ENCODE data around the gene OLFML1. TPM values are rescaled to one million over a fixed set of nuclear protein-coding genes. Genes with fewer than 3 reads are reported as not detected.

The OLFML1 gene
- total and polyA plus RNA-seq, 4 experiments from 2014 or later = not detected

GRCh38 chr11:7508087-7508486 is 22.8 kb downstream of the OLFML1 start:
- Histone ChIP-seq H3K27ac (ENCODE audit: low read depth, low read length) (no peak overlapping the region), H3K36me3 (ENCODE audit: insufficient read depth, low read length) (no peaks in the 10 kb centered on the region), H3K4me1 (ENCODE audit: insufficient read depth, low read length) (peaks cover 4% of the 10 kb centered on the region), H3K4me3 (ENCODE audit: low read length in 2 of 2) (no peak overlapping the region), H3K9me3 (ENCODE audit: control insufficient read depth in 1 of 2, low read length in 2 of 2) (no peaks in the 10 kb centered on the region), H3K27me3 (ENCODE audit: insufficient read depth, low read length) (no peaks in the 10 kb centered on the region)
- H3K4me1 Mint-ChIP-seq = peaks cover 0 to 15% (median 3%) of the 10 kb centered on the region in 4 donors
- H3K36me3 Mint-ChIP-seq = peaks cover 0 to under 1% of the 10 kb centered on the region in 2 donors
- no peaks in the 10 kb centered on the region for H3K9me3 Mint-ChIP-seq
- peaks cover 0 to 3% of the 10 kb centered on the region in 2 donors for H3K27me3 Mint-ChIP-seq
- H3K27ac Mint-ChIP-seq = no peak overlapping the region
- ChIA-PET CTCF (ENCODE audit: partially characterized antibody) (interaction anchor here (1.3 to 1.4 kb wide), 2 partner anchors 31 to 186 kb away, joined by 3 to 4 read pairs; no protein-coding TSS in a partner anchor), POLR2A (ENCODE audit: partially characterized antibody) (no interaction called here)
- H3K4me3 Mint-ChIP-seq = no peak overlapping the region
- DNase-seq = no peak
- intact Hi-C loops (cut with micrococcal nuclease) = no loop called here

- ChIA-PET CTCF (ENCODE audit: partially characterized antibody) (interaction anchor here (0.8 to 5.9 kb wide), 4 partner anchors 12 to 157 kb away, joined by 3 to 49 read pairs (median 4); no protein-coding TSS in a partner anchor), POLR2A (ENCODE audit: partially characterized antibody) (no interaction called here)
- Mint-ChIP-seq H3K36me3 (peaks cover 0 to 4% of the 10 kb centered on the region in 2 donors), H3K27ac (no peak overlapping the region), H3K4me3 (no peak overlapping the region), H3K9me3 (no peaks in the 10 kb centered on the region), H3K27me3 (peaks cover 0 to 3% of the 10 kb centered on the region in 2 donors), H3K4me1 (peaks cover 4 to 23% (median 10%) of the 10 kb centered on the region in 4 donors)
- Histone ChIP-seq H3K36me3 (ENCODE audit: insufficient read depth, low read length) (no peaks in the 10 kb centered on the region), H3K4me1 (ENCODE audit: insufficient read depth, low read length) (peaks cover 13% of the 10 kb centered on the region), H3K27ac (ENCODE audit: low read depth, low read length) (no peak overlapping the region), H3K4me3 (ENCODE audit: low read length in 2 of 2) (no peak overlapping the region), H3K9me3 (ENCODE audit: control insufficient read depth in 1 of 2, low read length in 2 of 2) (no peaks in the 10 kb centered on the region), H3K27me3 (ENCODE audit: insufficient read depth, low read length) (no peaks in the 10 kb centered on the region)
- intact Hi-C loops (cut with micrococcal nuclease) = loop anchor here (10.0 kb wide), 1 partner anchor 1275 kb away; the partner anchor contains the start of genes CNGA4 and FHIP1B
- DNase-seq = no peak
These were observed 24.7 kb downstream of the OLFML1 start for GRCh38 chr11:7509966-7510365.

- H3K27ac ChIP-seq (ENCODE audit: low read depth, low read length) = no peak overlapping the region
- Mint-ChIP-seq H3K4me3 (no peak overlapping the region), H3K27me3 (peaks cover 0 to 3% of the 10 kb centered on the region in 2 donors), H3K36me3 (peaks cover 0 to 4% of the 10 kb centered on the region in 2 donors), H3K4me1 (peaks cover 9 to 37% (median 20%) of the 10 kb centered on the region in 4 donors), H3K9me3 (no peaks in the 10 kb centered on the region), H3K27ac (no peak overlapping the region)
- CTCF ChIA-PET (ENCODE audit: partially characterized antibody) = interaction anchor here (1.0 to 5.9 kb wide), 9 partner anchors 10 to 181 kb away, joined by 3 to 49 read pairs (median 9); no protein-coding TSS in a partner anchor
- H3K36me3 ChIP-seq (ENCODE audit: insufficient read depth, low read length) = no peaks in the 10 kb centered on the region
- DNase-seq = no peak
- H3K9me3 ChIP-seq (ENCODE audit: control insufficient read depth in 1 of 2, low read length in 2 of 2) = no peaks in the 10 kb centered on the region
- intact Hi-C loops (cut with micrococcal nuclease) = loop anchor here (10.0 kb wide), 1 partner anchor 1277 kb away; the partner anchor contains the start of genes CNGA4 and FHIP1B
- H3K4me1 ChIP-seq (ENCODE audit: insufficient read depth, low read length) = peaks cover 20% of the 10 kb centered on the region
- POLR2A ChIA-PET (ENCODE audit: partially characterized antibody) = no interaction called here
- no peak overlapping the region for H3K4me3 ChIP-seq (ENCODE audit: low read length in 2 of 2)
- H3K27me3 ChIP-seq (ENCODE audit: insufficient read depth, low read length) = no peaks in the 10 kb centered on the region
These were observed 26.1 kb downstream of the OLFML1 start for GRCh38 chr11:7511401-7511800.

- Mint-ChIP-seq H3K27me3 (peaks cover 0 to 2% of the 10 kb centered on the region in 2 donors), H3K27ac (peak overlapping the region; percentile 92 to 98 (median 96)), H3K36me3 (peaks cover 0 to 4% of the 10 kb centered on the region in 2 donors), H3K4me3 (peak overlapping the region; percentile 94 to 97 (median 96)), H3K9me3 (no peaks in the 10 kb centered on the region), H3K4me1 (peaks cover 10 to 50% (median 27%) of the 10 kb centered on the region in 4 donors)
- Histone ChIP-seq H3K36me3 (ENCODE audit: insufficient read depth, low read length) (no peaks in the 10 kb centered on the region), H3K27ac (ENCODE audit: low read depth, low read length) (peak overlapping the region; percentile 84), H3K9me3 (ENCODE audit: control insufficient read depth in 1 of 2, low read length in 2 of 2) (no peaks in the 10 kb centered on the region), H3K4me3 (ENCODE audit: low read length in 2 of 2) (peak overlapping the region in 1 of 2 donors; percentile 93), H3K4me1 (ENCODE audit: insufficient read depth, low read length) (peaks cover 20% of the 10 kb centered on the region), H3K27me3 (ENCODE audit: insufficient read depth, low read length) (no peaks in the 10 kb centered on the region)
- ChIA-PET POLR2A (ENCODE audit: partially characterized antibody) (interaction anchor here (1.0 to 1.2 kb wide), 2 partner anchors 9 to 65 kb away, joined by 3 to 4 read pairs; no protein-coding TSS in a partner anchor), CTCF (ENCODE audit: partially characterized antibody) (interaction anchor here (0.7 to 5.9 kb wide), 25 partner anchors 8 to 474 kb away, joined by 3 to 49 read pairs (median 5); partner anchors contain the start of gene EIF3F)
- DNase-seq = no peak
- intact Hi-C loops (cut with micrococcal nuclease) = loop anchor here (1.0 to 10.0 kb wide), 7 partner anchors 15 to 1278 kb away; partner anchors contain the start of genes CNGA4 and FHIP1B
These were observed 27.4 kb downstream of the OLFML1 start for GRCh38 chr11:7512525-7513233.

GRCh38 chr11:7513234-7514098 is 28.2 kb downstream of the OLFML1 start, which contains the start of gene PPFIBP2:
Gene PPFIBP2 (plus strand): TSS chr11:7513999. CDS start chr11:7549476, 35,477 bp downstream.
- peaks cover 10 to 58% (median 30%) of the 10 kb centered on the region in 4 donors for H3K4me1 Mint-ChIP-seq

GRCh38 chr11:7514099-7514591 is 28.8 kb downstream of the OLFML1 start:
- peak in 1 of 5 donors; percentile 19 for DNase-seq
- Mint-ChIP-seq H3K4me1 (peaks cover 12 to 65% (median 37%) of the 10 kb centered on the region in 4 donors), H3K36me3 (peaks cover 4 to 5% of the 10 kb centered on the region in 2 donors), H3K27me3 (no peaks in the 10 kb centered on the region), H3K9me3 (peaks cover 0 to 2% (median 0%) of the 10 kb centered on the region in 8 donors), H3K27ac (peak overlapping the region in 5 of 7 donors; percentile 39 to 87 (median 57)), H3K4me3 (peak overlapping the region; percentile 82 to 96 (median 90))
- Histone ChIP-seq H3K36me3 (ENCODE audit: insufficient read depth, low read length) (no peaks in the 10 kb centered on the region), H3K27me3 (ENCODE audit: insufficient read depth, low read length) (no peaks in the 10 kb centered on the region), H3K4me3 (ENCODE audit: low read length in 2 of 2) (peak overlapping the region; percentile 63 to 93), H3K27ac (ENCODE audit: low read depth, low read length) (peak overlapping the region; percentile 84), H3K4me1 (ENCODE audit: insufficient read depth, low read length) (peaks cover 20% of the 10 kb centered on the region), H3K9me3 (ENCODE audit: control insufficient read depth in 1 of 2, low read length in 2 of 2) (no peaks in the 10 kb centered on the region)
- intact Hi-C loops (cut with micrococcal nuclease) = loop anchor here (10.0 kb wide), 1 partner anchor 1279 kb away; the partner anchor contains the start of genes CNGA4 and FHIP1B
- ChIA-PET POLR2A (ENCODE audit: partially characterized antibody) (interaction anchor here (1.0 to 1.9 kb wide), 3 partner anchors 63 to 152 kb away, joined by 3 to 6 read pairs (median 4); no protein-coding TSS in a partner anchor), CTCF (ENCODE audit: partially characterized antibody) (interaction anchor here (0.7 to 5.9 kb wide), 13 partner anchors 9 to 473 kb away, joined by 3 to 49 read pairs (median 7); partner anchors contain the start of gene EIF3F)

More at GRCh38 chr11:7513234-7514098, 28.2 kb downstream of the OLFML1 start, which contains the start of gene PPFIBP2:
- peak; percentile 82 to 87 (median 82) for DNase-seq
- Histone ChIP-seq H3K27ac (ENCODE audit: low read depth, low read length) (peak within 1 kb of the TSS; percentile 84), H3K36me3 (ENCODE audit: insufficient read depth, low read length) (no peaks in the 10 kb centered on the region), H3K27me3 (ENCODE audit: insufficient read depth, low read length) (no peaks in the 10 kb centered on the region), H3K9me3 (ENCODE audit: control insufficient read depth in 1 of 2, low read length in 2 of 2) (no peaks in the 10 kb centered on the region), H3K4me3 (ENCODE audit: low read length in 2 of 2) (peak within 1 kb of the TSS; percentile 88 to 93), H3K4me1 (ENCODE audit: insufficient read depth, low read length) (peaks cover 20% of the 10 kb centered on the region)
- Mint-ChIP-seq H3K9me3 (no peaks in the 10 kb centered on the region), H3K4me3 (peak within 1 kb of the TSS; percentile 94 to 97 (median 96)), H3K27me3 (no peaks in the 10 kb centered on the region), H3K36me3 (peaks cover 0 to 4% of the 10 kb centered on the region in 2 donors), H3K27ac (peak within 1 kb of the TSS; percentile 92 to 98 (median 96))
- POLR2A ChIA-PET (ENCODE audit: partially characterized antibody) = interaction anchor here (1.0 to 1.9 kb wide), 3 partner anchors 9 to 77 kb away, joined by 3 to 4 read pairs (median 4); no protein-coding TSS in a partner anchor
- intact Hi-C loops (cut with micrococcal nuclease) = loop anchor here (1.0 to 10.0 kb wide), 7 partner anchors 14 to 1279 kb away; partner anchors contain the start of genes CNGA4 and FHIP1B
- CTCF ChIA-PET (ENCODE audit: partially characterized antibody) = interaction anchor here (0.7 to 5.9 kb wide), 23 partner anchors 9 to 474 kb away, joined by 3 to 49 read pairs (median 6); partner anchors contain the start of gene EIF3F
